Hepatocyte (in vitro differentiated cells): Measurements from ENCODE around the gene ALOX15.
"Not testable (repeated sequence)": the region's sequence is repeated elsewhere in the genome, so short reads cannot be mapped to it uniquely, and the experiment has no call there.

ENCODE experiments used
- EZH2 ChIP-seq: fragments of 200-600 bp; sonication (generic); IDR thresholded peaks from 2 replicates; pipeline ENCODE4 v1.6.1; 2016; ENCODE audit warnings: antibody characterized with exemption, mild to moderate bottlenecking, borderline replicate concordance
- EZH2phosphoT487 ChIP-seq: fragments of 200-600 bp; sonication (generic); IDR thresholded peaks from one replicate; pipeline ENCODE4 v1.6.1; 2018; ENCODE audit warnings: antibody characterized with exemption, mild to moderate bottlenecking, low read depth, moderate library complexity; ENCODE audit not compliant: unreplicated experiment, severe bottlenecking
- TF ChIP-seq, protein P1 (sequence below): fragments of 200-600 bp; sonication (generic); IDR thresholded peaks from 2 replicates; pipeline ENCODE4 v1.5.1; 2016; ENCODE audit warnings: antibody characterized with exemption, mild to moderate bottlenecking; ENCODE audit not compliant: poor library complexity

DNA sequence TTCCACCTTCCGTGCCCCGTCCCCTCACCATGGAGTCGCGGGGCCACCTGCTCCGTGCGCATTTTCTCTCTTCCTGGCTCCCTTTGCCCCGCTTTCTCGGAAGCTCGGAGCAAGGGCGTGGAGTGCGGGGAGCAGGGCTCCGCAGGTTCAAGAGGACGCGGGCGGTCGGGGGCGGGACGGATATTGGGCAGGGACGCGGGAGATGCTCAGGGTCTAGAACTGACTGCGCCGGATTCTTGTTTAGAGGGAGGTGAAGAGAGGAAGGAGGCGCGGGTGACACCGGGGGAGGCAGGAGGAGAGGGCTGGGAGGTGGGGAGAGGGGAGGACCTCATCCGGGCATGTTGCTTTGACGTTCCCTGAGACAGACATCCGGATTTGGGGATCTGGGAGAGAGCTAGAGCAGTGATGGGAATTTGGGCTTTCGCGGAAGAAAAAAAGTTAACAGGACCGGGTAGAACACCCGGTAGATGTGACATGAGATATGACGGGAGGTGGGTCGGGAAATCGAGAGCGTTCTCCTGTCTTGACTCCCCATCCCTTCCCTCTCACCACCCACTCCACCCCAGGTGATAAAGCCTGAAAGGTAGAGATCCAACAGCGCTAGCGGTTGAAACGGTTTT lies 799 bp downstream of the ALOX15 start:
- TF ChIP-seq, protein P1, sequence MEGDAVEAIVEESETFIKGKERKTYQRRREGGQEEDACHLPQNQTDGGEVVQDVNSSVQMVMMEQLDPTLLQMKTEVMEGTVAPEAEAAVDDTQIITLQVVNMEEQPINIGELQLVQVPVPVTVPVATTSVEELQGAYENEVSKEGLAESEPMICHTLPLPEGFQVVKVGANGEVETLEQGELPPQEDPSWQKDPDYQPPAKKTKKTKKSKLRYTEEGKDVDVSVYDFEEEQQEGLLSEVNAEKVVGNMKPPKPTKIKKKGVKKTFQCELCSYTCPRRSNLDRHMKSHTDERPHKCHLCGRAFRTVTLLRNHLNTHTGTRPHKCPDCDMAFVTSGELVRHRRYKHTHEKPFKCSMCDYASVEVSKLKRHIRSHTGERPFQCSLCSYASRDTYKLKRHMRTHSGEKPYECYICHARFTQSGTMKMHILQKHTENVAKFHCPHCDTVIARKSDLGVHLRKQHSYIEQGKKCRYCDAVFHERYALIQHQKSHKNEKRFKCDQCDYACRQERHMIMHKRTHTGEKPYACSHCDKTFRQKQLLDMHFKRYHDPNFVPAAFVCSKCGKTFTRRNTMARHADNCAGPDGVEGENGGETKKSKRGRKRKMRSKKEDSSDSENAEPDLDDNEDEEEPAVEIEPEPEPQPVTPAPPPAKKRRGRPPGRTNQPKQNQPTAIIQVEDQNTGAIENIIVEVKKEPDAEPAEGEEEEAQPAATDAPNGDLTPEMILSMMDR, result not testable (repeated sequence)
- TF ChIP-seq EZH2, result peak; percentile 48
- not testable (repeated sequence) for TF ChIP-seq EZH2phosphoT487
